Fibroblast of skin of left biceps (primary cell): ENCODE data around the gene ASTN2.

ENCODE experiments used
- DNase-seq, 2 experiments: peaks; one replicate each; pipeline ENCODE4 v3.0.0-alpha.2; 2013; ENCODE audit warnings: low read depth in 2 of 2

Gene ASTN2

GRCh38 chr9:116389541-116390302, 1025.1 kb downstream of the ASTN2 start:
- DNase-seq = no peak

GRCh38 chr9:116387934-116388698, 1026.7 kb downstream of the ASTN2 start:
- no peak for DNase-seq

DNA sequence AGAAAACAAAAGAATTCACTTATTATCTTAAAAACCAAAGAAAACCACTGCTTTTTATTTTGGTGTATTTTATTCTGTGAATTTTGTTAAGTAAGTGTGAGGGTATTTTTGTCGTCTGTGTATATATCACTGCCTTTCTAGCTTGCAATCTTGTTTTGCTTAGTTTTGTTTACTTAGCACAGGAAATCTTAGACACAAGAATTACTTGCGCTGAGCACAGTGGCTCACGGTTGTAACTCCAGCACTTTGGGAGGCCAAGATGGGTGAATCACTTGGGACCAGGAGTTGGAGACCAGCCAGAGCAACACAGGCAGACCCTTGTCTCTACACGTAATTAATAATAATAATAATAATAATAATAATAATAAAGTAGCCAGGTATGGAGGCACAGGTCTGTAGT, 1030.9 kb downstream of the ASTN2 start:
- DNase-seq = no peak

GRCh38 chr9:116383133-116383532, 1031.7 kb downstream of the ASTN2 start:
- DNase-seq = no peak

- no peak for DNase-seq
These were observed 1032.8 kb downstream of the ASTN2 start for GRCh38 chr9:116382053-116382452.

DNA sequence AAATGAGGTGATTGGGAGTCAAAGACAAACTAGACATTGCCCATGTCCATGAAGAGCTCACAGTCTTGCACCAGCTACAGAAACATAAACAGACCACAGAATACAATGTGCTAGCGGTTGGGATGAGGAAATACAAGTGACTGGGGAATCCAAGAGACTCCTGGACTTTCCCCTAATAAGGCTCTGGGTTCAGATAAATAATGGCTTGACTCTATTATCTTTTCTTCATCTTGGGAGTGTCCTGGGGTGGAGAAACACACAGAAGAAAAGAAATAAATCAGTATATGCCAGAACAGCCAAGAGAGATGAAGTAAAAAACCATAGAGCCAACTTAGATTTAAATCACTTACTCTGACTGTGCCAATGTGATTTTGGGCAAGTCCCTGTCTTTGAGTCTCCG, 1033.5 kb downstream of the ASTN2 start:
- no peak for DNase-seq

- no peak for DNase-seq
These were observed 1034.3 kb downstream of the ASTN2 start for GRCh38 chr9:116380496-116380995.

DNA sequence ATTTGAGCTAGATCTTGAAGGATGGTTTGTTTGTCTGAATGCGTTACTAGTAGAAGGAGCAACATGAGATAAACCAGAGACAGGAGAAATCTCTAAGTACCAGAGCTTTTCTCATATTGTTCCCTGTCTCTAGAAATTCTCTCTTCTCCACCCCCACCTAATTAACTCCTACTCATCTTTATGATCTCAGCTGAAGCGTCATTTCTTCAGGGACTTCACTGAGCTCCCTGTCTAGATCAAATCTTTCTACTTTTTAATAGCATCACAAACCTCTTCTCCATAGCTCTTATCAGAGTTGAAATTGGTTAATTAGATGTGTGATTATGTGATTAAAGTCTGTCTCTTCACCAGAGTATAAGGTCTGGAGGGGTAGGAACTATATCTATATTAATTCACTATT, 1035.0 kb downstream of the ASTN2 start:
- DNase-seq = no peak

DNA sequence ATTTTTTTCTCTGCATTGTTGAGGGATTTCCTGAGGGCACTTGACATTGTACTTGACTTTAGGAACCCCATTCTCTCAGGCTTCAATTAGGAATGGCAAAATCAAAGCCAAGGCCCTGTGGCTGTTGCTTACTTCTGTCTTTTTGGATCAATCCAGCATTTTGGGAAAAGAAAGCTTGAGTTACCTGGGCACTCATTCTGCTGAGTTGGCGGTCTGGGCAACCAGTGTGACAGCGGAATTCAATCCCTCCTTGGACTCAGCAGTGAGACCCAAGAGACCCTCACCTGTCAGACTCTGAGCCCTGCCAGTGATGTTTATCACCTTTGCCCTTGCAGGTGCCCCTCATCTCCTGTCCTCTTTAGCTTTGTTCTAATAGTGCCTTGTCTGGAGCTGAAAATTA, 1036.0 kb downstream of the ASTN2 start:
- DNase-seq = no peak

GRCh38 chr9:116377179-116377798, 1037.6 kb downstream of the ASTN2 start:
- no peak for DNase-seq
